Esophagus (tissue), 2 donors: ENCODE results near the gene ADGRB3. TPM values are rescaled to one million over a fixed set of nuclear protein-coding genes. Genes with fewer than 3 reads are reported as not detected.
"Not testable (repeated sequence)": the region's sequence is repeated elsewhere in the genome, so short reads cannot be mapped to it uniquely, and the experiment has no call there.

ENCODE experiments used
- H3K27ac ChIP-seq, 2 donors: one replicate each; pipeline ENCODE4 v1.5.1; 2013; ENCODE audit warnings: low read depth in 2 of 2, mild to moderate bottlenecking in 2 of 2, inconsistent platforms in 1 of 2, low read length in 1 of 2, moderate library complexity in 1 of 2
- H3K27me3 ChIP-seq, 2 donors: one replicate each; pipeline ENCODE4 v1.6.1; 2013; ENCODE audit warnings: low read length in 2 of 2, control low read depth in 1 of 2, mild to moderate bottlenecking in 1 of 2; ENCODE audit not compliant: insufficient read depth in 2 of 2, control insufficient read depth in 1 of 2
- H3K36me3 ChIP-seq, 2 donors: one replicate each; pipeline ENCODE4 v1.6.1; 2013; ENCODE audit warnings: low read length in 1 of 2; ENCODE audit not compliant: control insufficient read depth in 2 of 2, insufficient read depth in 2 of 2
- H3K4me1 ChIP-seq, 2 donors: one replicate each; pipeline ENCODE4 v1.6.1; 2013; ENCODE audit warnings: low read length in 1 of 2; ENCODE audit not compliant: control insufficient read depth in 2 of 2, insufficient read depth in 2 of 2
- H3K4me3 ChIP-seq, 2 donors: one replicate each; pipeline ENCODE4 v1.5.1; 2013; ENCODE audit warnings: low read length in 2 of 2, mild to moderate bottlenecking in 2 of 2, low read depth in 1 of 2, moderate library complexity in 1 of 2
- H3K9me3 ChIP-seq, 2 donors: one replicate each; pipeline ENCODE4 v1.6.1; 2013; ENCODE audit warnings: mild to moderate bottlenecking in 2 of 2, low read depth in 1 of 2, low read length in 1 of 2, moderate library complexity in 1 of 2; ENCODE audit not compliant: control insufficient read depth in 2 of 2, insufficient read depth in 1 of 2
- WGBS, 2 donors: extraction: QIAGEN DNeasy Blood & Tissue Kit; methylation state at CpG; one replicate each; pipeline ENCODE4 v1.1.7; 2013; 5-methylcytosine and 5-hydroxymethylcytosine counted together
- polyA plus RNA-seq, 2 donors: library from polyadenylated mRNA; stranded (reverse); fragments of 200-250 nt; gene quantifications; one replicate each; pipeline ENCODE4 v1.2.3, GENCODE V29; 2013
- donor health status: healthy with polysubstance abuse.
- donor health status: Bipolar disorder and iron deficiency.

The ADGRB3 gene
- polyA plus RNA-seq, 2 donors, result 0.08 to 0.14 TPM

DNA sequence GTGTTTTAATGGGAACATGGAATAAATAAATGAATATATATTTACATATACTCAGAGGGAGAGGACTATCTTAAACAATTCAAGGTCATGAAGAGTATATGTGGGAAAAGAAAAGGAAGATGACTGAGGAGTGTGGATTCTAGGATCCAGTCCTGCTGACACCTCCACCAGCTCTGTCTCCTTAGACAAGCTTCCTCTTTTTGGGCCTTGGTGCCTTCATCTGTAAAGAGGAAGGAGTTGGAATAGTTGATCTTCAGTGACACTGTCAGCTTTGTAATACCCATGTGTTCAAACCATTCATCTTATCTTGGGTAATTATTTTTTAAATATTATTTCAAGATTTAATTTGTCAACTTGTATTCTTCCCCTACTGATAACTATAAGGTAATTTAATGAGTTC lies 338.0 kb downstream of the ADGRB3 start:
- Histone ChIP-seq H3K27me3 (no peaks in the 10 kb centered on the region), H3K36me3 (no peaks in the 10 kb centered on the region), H3K4me3 (no peak overlapping the region), H3K9me3 (no peaks in the 10 kb centered on the region), H3K27ac (no peak overlapping the region), H3K4me1 (no peaks in the 10 kb centered on the region)

DNA sequence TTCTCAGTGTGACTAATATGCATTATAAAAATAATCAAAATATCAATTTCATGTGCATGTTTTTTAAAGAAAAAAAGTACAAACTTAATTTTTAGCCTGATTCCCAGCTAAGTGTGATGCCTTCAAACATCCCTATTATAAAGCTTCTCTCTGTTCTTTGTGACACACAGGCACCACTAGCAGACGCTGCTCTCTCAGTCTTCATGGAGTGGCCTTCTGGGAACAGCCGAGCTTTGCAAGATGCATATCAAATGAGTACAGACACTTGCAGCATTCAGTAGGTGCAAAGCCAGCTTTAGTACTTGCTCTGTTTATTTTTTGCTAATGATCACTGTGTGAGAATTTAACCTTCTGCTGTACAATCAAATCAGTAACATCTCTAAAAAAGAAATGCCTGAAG lies 340.0 kb downstream of the ADGRB3 start:
- Histone ChIP-seq H3K36me3 (no peaks in the 10 kb centered on the region), H3K4me3 (no peak overlapping the region), H3K9me3 (no peaks in the 10 kb centered on the region), H3K27ac (no peak overlapping the region), H3K27me3 (no peaks in the 10 kb centered on the region), H3K4me1 (no peaks in the 10 kb centered on the region)
- 23% methylated on average over 2 of the region's 2 CpGs for WGBS, 2 donors

GRCh38 chr6:68975816-68976215 lies 340.7 kb downstream of the ADGRB3 start:
- H3K27me3 ChIP-seq, result no peaks in the 10 kb centered on the region
- H3K27ac ChIP-seq, result no peak overlapping the region
- no peaks in the 10 kb centered on the region for H3K9me3 ChIP-seq
- H3K4me1 ChIP-seq, result no peaks in the 10 kb centered on the region
- H3K4me3 ChIP-seq, result no peak overlapping the region
- H3K36me3 ChIP-seq, result no peaks in the 10 kb centered on the region

- Histone ChIP-seq H3K4me3 (no peak overlapping the region), H3K27ac (no peak overlapping the region), H3K4me1 (no peaks in the 10 kb centered on the region), H3K27me3 (no peaks in the 10 kb centered on the region), H3K9me3 (no peaks in the 10 kb centered on the region), H3K36me3 (no peaks in the 10 kb centered on the region)
- WGBS, 2 donors, result 59 to 75% methylated on average over 4 of the region's 4 CpGs
Observed at GRCh38 chr6:68976260-68976659, 341.2 kb downstream of the ADGRB3 start.

GRCh38 chr6:68978411-68978810 lies 343.3 kb downstream of the ADGRB3 start:
- no peaks in the 10 kb centered on the region for H3K27me3 ChIP-seq
- H3K36me3 ChIP-seq, result no peaks in the 10 kb centered on the region
- no peak overlapping the region for H3K4me3 ChIP-seq
- no peak overlapping the region for H3K27ac ChIP-seq
- H3K9me3 ChIP-seq, result no peaks in the 10 kb centered on the region
- no peaks in the 10 kb centered on the region for H3K4me1 ChIP-seq

GRCh38 chr6:68981668-68982067 lies 346.6 kb downstream of the ADGRB3 start:
- H3K4me1 ChIP-seq, H3K27me3 ChIP-seq, H3K9me3 ChIP-seq, H3K27ac ChIP-seq, H3K4me3 ChIP-seq, H3K36me3 ChIP-seq: not testable (repeated sequence)
- 94 to 96% methylated on average over 7 of the region's 7 CpGs for WGBS, 2 donors

DNA sequence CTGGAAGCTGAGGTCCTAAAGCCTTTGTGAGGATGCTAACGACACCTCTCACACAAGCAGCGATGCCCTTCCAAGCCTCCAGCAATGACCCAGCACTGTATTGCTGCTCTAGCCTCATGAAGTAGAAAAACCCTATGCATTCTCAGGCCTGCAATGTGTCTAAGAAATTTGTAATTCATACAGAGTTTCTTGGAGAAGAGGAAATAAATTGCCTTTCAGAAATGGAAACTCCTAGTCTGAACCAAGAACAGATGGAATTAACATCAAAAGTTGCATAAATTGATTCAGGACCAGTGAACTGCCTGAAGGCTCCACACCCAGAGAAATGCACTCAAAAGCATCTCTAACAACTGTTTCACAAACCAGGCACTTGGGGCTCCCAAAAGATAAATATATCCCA lies 353.6 kb downstream of the ADGRB3 start:
- Histone ChIP-seq H3K27ac (no peak overlapping the region), H3K9me3 (no peaks in the 10 kb centered on the region), H3K4me1 (no peaks in the 10 kb centered on the region), H3K4me3 (no peak overlapping the region), H3K36me3 (no peaks in the 10 kb centered on the region), H3K27me3 (no peaks in the 10 kb centered on the region)
- WGBS, 2 donors, result 91 to 92% methylated on average over 2 of the region's 2 CpGs

DNA sequence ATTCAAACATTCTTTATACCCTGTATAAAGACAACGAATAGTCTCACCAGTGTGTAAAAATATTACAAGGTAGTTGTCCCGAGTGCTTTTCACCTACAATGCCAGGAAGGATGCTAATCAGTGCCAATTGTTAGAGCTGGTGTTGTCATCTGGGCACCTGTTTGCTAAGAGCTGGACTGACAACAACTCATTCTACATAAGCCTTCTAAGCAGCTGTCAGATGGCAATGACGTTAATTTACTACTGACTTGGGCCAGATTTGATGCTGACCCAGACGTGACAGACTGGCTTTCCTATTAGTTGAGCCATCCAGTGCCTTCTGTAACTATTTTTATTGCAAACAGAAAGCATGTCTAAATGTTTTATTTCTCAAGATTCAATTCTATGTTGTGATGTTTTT lies 355.2 kb downstream of the ADGRB3 start:
- H3K27me3 ChIP-seq, result no peaks in the 10 kb centered on the region
- H3K9me3 ChIP-seq, result no peaks in the 10 kb centered on the region
- no peaks in the 10 kb centered on the region for H3K4me1 ChIP-seq
- H3K36me3 ChIP-seq, result no peaks in the 10 kb centered on the region
- 51% methylated on average over 4 of the region's 4 CpGs for WGBS, 2 donors
- H3K27ac ChIP-seq, result no peak overlapping the region
- no peak overlapping the region for H3K4me3 ChIP-seq

- H3K4me1 ChIP-seq, result no peaks in the 10 kb centered on the region
- 71 to 72% methylated on average over 5 of the region's 5 CpGs for WGBS, 2 donors
- H3K27ac ChIP-seq, result no peak overlapping the region
- H3K9me3 ChIP-seq, result no peaks in the 10 kb centered on the region
- H3K36me3 ChIP-seq, result no peaks in the 10 kb centered on the region
- no peak overlapping the region for H3K4me3 ChIP-seq
- no peaks in the 10 kb centered on the region for H3K27me3 ChIP-seq
Observed at GRCh38 chr6:68993911-68994310, 358.8 kb downstream of the ADGRB3 start.

GRCh38 chr6:68994521-68994920 lies 359.4 kb downstream of the ADGRB3 start:
- Histone ChIP-seq H3K27me3 (no peaks in the 10 kb centered on the region), H3K36me3 (no peaks in the 10 kb centered on the region), H3K4me1 (no peaks in the 10 kb centered on the region), H3K4me3 (no peak overlapping the region), H3K9me3 (no peaks in the 10 kb centered on the region), H3K27ac (no peak overlapping the region)
- WGBS, 2 donors, result 52 to 66% methylated on average over 1 of the region's 1 CpG
